Glomerular endothelial cell (primary cell): ENCODE measurements around the gene COL7A1. TPM values are rescaled to one million over a fixed set of nuclear protein-coding genes. Genes with fewer than 3 reads are reported as not detected.

Experiments
- DNase-seq: peaks from one replicate; pipeline ENCODE4 v3.0.0-alpha.2; 2011; ENCODE audit warnings: low read depth, low spot score; ENCODE audit errors: extremely low read depth
- total RNA-seq: library from RNA; depleted of rRNA; stranded (reverse); fragments of >200 nt; gene quantifications from 2 replicates; pipeline ENCODE4 v1.2.3, GENCODE V29; 2015

COL7A1 gene
- total RNA-seq, 1 donor from 2014 or later, result 25.0 TPM

GRCh38 chr3:48619541-48620524, 24.7 kb upstream of the COL7A1 start:
- no peak for DNase-seq

- no peak for DNase-seq
Measured at GRCh38 chr3:48617559-48617958, 22.4 kb upstream of the COL7A1 start.

- DNase-seq, result no peak
Measured at GRCh38 chr3:48614044-48614443, 18.9 kb upstream of the COL7A1 start.

- DNase-seq, result no peak
Measured at GRCh38 chr3:48612309-48612708, 17.2 kb upstream of the COL7A1 start.

GRCh38 chr3:48609088-48610005, 14.2 kb upstream of the COL7A1 start, which contains the start of gene UQCRC1:
Gene UQCRC1 (minus strand): TSS chr3:48609646. CDS start chr3:48609620, 26 bp downstream.
- peak; percentile 54 for DNase-seq

GRCh38 chr3:48607519-48607918, 12.4 kb upstream of the COL7A1 start:
- no peak for DNase-seq

GRCh38 chr3:48601622-48601994, 6.5 kb upstream of the COL7A1 start:
- no peak for DNase-seq

GRCh38 chr3:48600711-48601621, 5.8 kb upstream of the COL7A1 start:
- DNase-seq, result no peak

- DNase-seq, result no peak
Measured at GRCh38 chr3:48599509-48600285, 4.6 kb upstream of the COL7A1 start.

GRCh38 chr3:48599077-48599501, 4.0 kb upstream of the COL7A1 start:
- DNase-seq, result no peak

- no peak for DNase-seq
Measured at GRCh38 chr3:48598323-48599076, 3.4 kb upstream of the COL7A1 start.

GRCh38 chr3:48597408-48597800, 2.3 kb upstream of the COL7A1 start:
- no peak for DNase-seq

GRCh38 chr3:48596676-48597407, 1.7 kb upstream of the COL7A1 start:
- DNase-seq, result no peak

GRCh38 chr3:48596157-48596556, 1.0 kb upstream of the COL7A1 start:
- no peak for DNase-seq

GRCh38 chr3:48595526-48596121, 495 bp upstream of the COL7A1 start:
- DNase-seq, result no peak

- no peak for DNase-seq
Measured at GRCh38 chr3:48594417-48595049, 596 bp downstream of the COL7A1 start.

- no peak for DNase-seq
Measured at GRCh38 chr3:48593337-48593736, 1.8 kb downstream of the COL7A1 start.
